ENCODE measurements around the gene HARBI1.

The HARBI1 gene

GRCh38 chr11:46616551-46617133 lies 385 bp downstream of the HARBI1 start:
- H3K9me3 Mint-ChIP-seq, result no peaks in the 10 kb centered on the region
- H3K4me1 Mint-ChIP-seq, result peaks cover 42% of the 10 kb centered on the region
- DNase-seq (ENCODE audit: low spot score in 2 of 2) (no peak), ATAC-seq (peak; percentile 64)
- peaks cover 36% of the 10 kb centered on the region for H3K36me3 Mint-ChIP-seq
- H3K4me3 Mint-ChIP-seq, result peak overlapping the region; percentile 92
- H3K27ac Mint-ChIP-seq, result peak overlapping the region; percentile 100

- ATAC-seq, result no peak
- no peaks in the 10 kb centered on the region for H3K9me3 Mint-ChIP-seq
- H3K4me3 Mint-ChIP-seq, result peak overlapping the region; percentile 92
- H3K27ac Mint-ChIP-seq, result peak overlapping the region; percentile 45
- H3K4me1 Mint-ChIP-seq, result peaks cover 35% of the 10 kb centered on the region
- no peak for DNase-seq (ENCODE audit: low spot score in 2 of 2)
- H3K36me3 Mint-ChIP-seq, result peaks cover 27% of the 10 kb centered on the region
Observed at GRCh38 chr11:46615756-46616155, 1.3 kb downstream of the HARBI1 start.

GRCh38 chr11:46612326-46612725 lies 4.7 kb downstream of the HARBI1 start:
- Mint-ChIP-seq H3K4me3 (no peak overlapping the region), H3K4me1 (peaks cover 19% of the 10 kb centered on the region), H3K9me3 (no peaks in the 10 kb centered on the region), H3K27ac (no peak overlapping the region), H3K36me3 (peaks cover 11% of the 10 kb centered on the region)
- DNase-seq (ENCODE audit: low spot score in 2 of 2) (no peak), ATAC-seq (no peak)

- Mint-ChIP-seq H3K9me3 (no peaks in the 10 kb centered on the region), H3K4me3 (no peak overlapping the region), H3K36me3 (peaks cover 5% of the 10 kb centered on the region), H3K27ac (no peak overlapping the region), H3K4me1 (peaks cover 15% of the 10 kb centered on the region)
- ATAC-seq (peak; percentile 6), DNase-seq (ENCODE audit: low spot score in 2 of 2) (no peak)
Observed at GRCh38 chr11:46611526-46612304, 5.3 kb downstream of the HARBI1 start.

GRCh38 chr11:46609386-46609785 lies 7.6 kb downstream of the HARBI1 start:
- Mint-ChIP-seq H3K27ac (no peak overlapping the region), H3K4me1 (no peaks in the 10 kb centered on the region), H3K4me3 (no peak overlapping the region), H3K9me3 (no peaks in the 10 kb centered on the region), H3K36me3 (no peaks in the 10 kb centered on the region)
- DNase-seq (ENCODE audit: low spot score in 2 of 2) (no peak), ATAC-seq (no peak)

- Mint-ChIP-seq H3K36me3 (no peaks in the 10 kb centered on the region), H3K4me3 (no peak overlapping the region), H3K4me1 (no peaks in the 10 kb centered on the region), H3K9me3 (no peaks in the 10 kb centered on the region), H3K27ac (peak overlapping the region; percentile 7)
- no peak for ATAC-seq
- DNase-seq (ENCODE audit: low spot score in 2 of 2), result no peak
Observed at GRCh38 chr11:46607516-46607915, 9.5 kb downstream of the HARBI1 start.

GRCh38 chr11:46604796-46605195 lies 12.2 kb downstream of the HARBI1 start:
- ATAC-seq (no peak), DNase-seq (ENCODE audit: low spot score in 2 of 2) (no peak)
- Mint-ChIP-seq H3K4me1 (no peaks in the 10 kb centered on the region), H3K4me3 (no peak overlapping the region), H3K36me3 (no peaks in the 10 kb centered on the region), H3K9me3 (no peaks in the 10 kb centered on the region), H3K27ac (no peak overlapping the region)

- no peaks in the 10 kb centered on the region for H3K4me1 Mint-ChIP-seq
- no peak for ATAC-seq
- no peak overlapping the region for H3K27ac Mint-ChIP-seq
- H3K36me3 Mint-ChIP-seq, result no peaks in the 10 kb centered on the region
- DNase-seq (ENCODE audit: low spot score in 2 of 2), result no peak
- no peaks in the 10 kb centered on the region for H3K9me3 Mint-ChIP-seq
- no peak overlapping the region for H3K4me3 Mint-ChIP-seq
Observed at GRCh38 chr11:46603704-46604308, 13.2 kb downstream of the HARBI1 start.

GRCh38 chr11:46601129-46601528 lies 15.9 kb downstream of the HARBI1 start:
- Mint-ChIP-seq H3K27ac (peak overlapping the region; percentile 26), H3K4me1 (peaks cover 12% of the 10 kb centered on the region), H3K36me3 (no peaks in the 10 kb centered on the region), H3K9me3 (no peaks in the 10 kb centered on the region), H3K4me3 (no peak overlapping the region)
- DNase-seq (ENCODE audit: low spot score in 2 of 2) (no peak), ATAC-seq (no peak)

- Mint-ChIP-seq H3K9me3 (no peaks in the 10 kb centered on the region), H3K4me3 (no peak overlapping the region), H3K36me3 (no peaks in the 10 kb centered on the region), H3K27ac (peak overlapping the region; percentile 26), H3K4me1 (peaks cover 12% of the 10 kb centered on the region)
- no peak for DNase-seq (ENCODE audit: low spot score in 2 of 2)
- no peak for ATAC-seq
Observed at GRCh38 chr11:46600194-46600960, 16.6 kb downstream of the HARBI1 start.

GRCh38 chr11:46599340-46600193 lies 17.5 kb downstream of the HARBI1 start:
- Mint-ChIP-seq H3K4me3 (no peak overlapping the region), H3K27ac (peak overlapping the region; percentile 4)

GRCh38 chr11:46597609-46598219 lies 19.3 kb downstream of the HARBI1 start:
- DNase-seq (ENCODE audit: low spot score in 2 of 2) (peak in 1 of 2 donors; percentile 53), ATAC-seq (peak; percentile 76)
- H3K27ac Mint-ChIP-seq, result peak overlapping the region; percentile 89
- H3K4me3 Mint-ChIP-seq, result peak overlapping the region; percentile 31
- H3K36me3 Mint-ChIP-seq, result peaks cover 11% of the 10 kb centered on the region
- H3K4me1 Mint-ChIP-seq, result peaks cover 26% of the 10 kb centered on the region
- no peaks in the 10 kb centered on the region for H3K9me3 Mint-ChIP-seq

More at GRCh38 chr11:46599340-46600193, 17.5 kb downstream of the HARBI1 start:
- no peaks in the 10 kb centered on the region for H3K9me3 Mint-ChIP-seq
- ATAC-seq (no peak), DNase-seq (ENCODE audit: low spot score in 2 of 2) (no peak)
- H3K36me3 Mint-ChIP-seq, result no peaks in the 10 kb centered on the region
- peaks cover 12% of the 10 kb centered on the region for H3K4me1 Mint-ChIP-seq

GRCh38 chr11:46597155-46597554 lies 19.9 kb downstream of the HARBI1 start:
- H3K36me3 Mint-ChIP-seq, result peaks cover 16% of the 10 kb centered on the region
- H3K4me1 Mint-ChIP-seq, result peaks cover 32% of the 10 kb centered on the region
- peak overlapping the region; percentile 31 for H3K4me3 Mint-ChIP-seq
- ATAC-seq (no peak), DNase-seq (ENCODE audit: low spot score in 2 of 2) (no peak)
- peak overlapping the region; percentile 89 for H3K27ac Mint-ChIP-seq
- no peaks in the 10 kb centered on the region for H3K9me3 Mint-ChIP-seq

- no peaks in the 10 kb centered on the region for H3K9me3 Mint-ChIP-seq
- no peak for ATAC-seq
- peak overlapping the region; percentile 94 for H3K27ac Mint-ChIP-seq
- H3K4me1 Mint-ChIP-seq, result peaks cover 48% of the 10 kb centered on the region
- DNase-seq (ENCODE audit: low spot score in 2 of 2), result no peak
- peaks cover 32% of the 10 kb centered on the region for H3K36me3 Mint-ChIP-seq
- peak overlapping the region; percentile 98 for H3K4me3 Mint-ChIP-seq
Observed at GRCh38 chr11:46594785-46595184, 22.2 kb downstream of the HARBI1 start.
